CD1c-positive myeloid dendritic cell (primary cell): ENCODE measurements around the gene YARS1.

Experiments used
- DNase-seq: peaks from one replicate; pipeline ENCODE4 v3.0.0-alpha.2; 2016; ENCODE audit errors: extremely low spot score

YARS1 gene

GRCh38 chr1:32765570-32766327 lies 51.4 kb downstream of the YARS1 start:
- DNase-seq, result no peak

DNA sequence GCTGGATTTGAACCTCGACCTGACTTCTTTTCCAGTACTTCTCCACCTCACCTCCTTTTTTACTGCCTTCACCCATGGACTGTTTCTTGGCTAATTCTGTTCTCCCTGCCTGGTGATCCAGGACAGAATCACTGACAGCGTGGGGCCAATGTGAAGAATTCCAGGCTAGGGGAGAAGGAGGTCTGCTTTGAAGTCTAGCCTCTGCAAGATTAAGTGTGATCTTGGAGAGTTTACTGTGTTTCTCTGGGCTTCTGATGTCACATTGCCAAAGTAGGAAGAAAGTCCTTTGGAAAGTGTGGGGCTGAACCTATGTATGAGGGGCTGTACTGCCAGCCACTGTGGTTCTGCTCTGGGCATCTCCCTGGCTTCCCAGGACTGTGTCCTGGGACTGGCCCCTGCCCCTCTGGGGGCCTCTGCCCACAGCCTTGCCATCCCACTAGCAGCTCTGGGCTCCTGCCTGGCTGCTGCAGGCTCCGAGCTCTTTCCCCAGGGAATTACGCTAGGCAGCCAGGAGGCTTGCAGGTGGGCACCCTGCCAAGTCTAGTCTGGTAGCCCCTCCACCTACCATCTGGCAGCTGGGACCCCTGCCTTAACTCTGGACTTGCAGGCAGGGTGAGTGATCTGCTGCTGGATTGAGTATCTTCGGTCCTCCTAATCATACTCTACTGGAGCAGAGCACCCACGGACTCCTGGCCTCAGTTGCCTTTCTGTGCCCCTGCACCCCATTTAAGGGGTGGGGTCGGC lies 52.2 kb downstream of the YARS1 start:
- no peak for DNase-seq

DNA sequence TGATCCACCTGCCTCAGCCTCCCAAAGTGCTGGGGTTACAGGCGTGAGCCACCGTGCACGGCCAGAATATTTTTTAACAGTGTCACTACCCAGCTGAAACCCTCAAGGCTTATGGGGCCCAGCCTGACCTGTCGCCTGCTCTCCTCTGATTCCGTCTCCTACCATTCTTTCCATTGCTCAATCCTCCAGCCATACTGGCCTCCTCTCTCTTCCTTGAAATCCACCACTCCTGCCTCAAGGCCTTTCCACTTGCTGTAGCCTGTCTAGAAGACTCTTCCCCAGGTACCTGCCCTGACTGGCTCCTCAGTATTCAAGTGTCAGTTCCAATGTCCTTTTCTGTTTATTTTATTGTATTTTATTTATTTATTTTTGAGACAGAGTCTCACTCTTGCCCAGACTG lies 53.9 kb downstream of the YARS1 start:
- DNase-seq, result no peak

GRCh38 chr1:32761936-32762335 lies 55.2 kb downstream of the YARS1 start:
- DNase-seq, result no peak

DNA sequence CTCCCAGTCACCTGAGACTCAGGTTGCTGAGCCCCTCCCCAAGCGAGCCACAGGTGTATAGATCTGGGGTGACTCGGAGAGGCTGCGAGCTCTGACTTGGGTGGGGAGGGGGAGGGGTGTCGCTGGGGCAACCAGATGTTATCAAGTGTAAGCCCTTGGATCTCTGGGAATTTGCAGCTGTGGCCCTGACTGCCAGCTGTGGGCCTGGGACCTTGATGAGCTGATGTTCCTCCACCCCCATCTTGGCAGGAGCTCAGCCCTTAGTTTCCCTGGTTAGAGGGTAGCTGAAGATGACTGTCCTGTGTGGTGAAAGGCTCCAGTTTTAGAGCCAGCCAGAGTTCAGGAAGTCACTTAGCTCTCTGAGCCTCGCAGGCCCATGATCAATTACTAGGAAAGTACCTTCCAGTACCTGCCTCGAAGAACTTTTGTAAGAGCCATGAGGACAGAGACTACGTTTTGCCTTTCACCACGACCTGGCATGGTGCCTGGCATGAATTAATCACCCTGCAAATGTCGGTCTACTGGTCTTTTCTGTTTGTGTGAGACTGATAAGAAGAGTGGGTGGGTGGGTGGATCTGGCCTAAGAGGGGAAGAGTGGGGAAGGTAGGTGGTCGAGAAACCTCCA lies 55.8 kb downstream of the YARS1 start:
- no peak for DNase-seq

DNA sequence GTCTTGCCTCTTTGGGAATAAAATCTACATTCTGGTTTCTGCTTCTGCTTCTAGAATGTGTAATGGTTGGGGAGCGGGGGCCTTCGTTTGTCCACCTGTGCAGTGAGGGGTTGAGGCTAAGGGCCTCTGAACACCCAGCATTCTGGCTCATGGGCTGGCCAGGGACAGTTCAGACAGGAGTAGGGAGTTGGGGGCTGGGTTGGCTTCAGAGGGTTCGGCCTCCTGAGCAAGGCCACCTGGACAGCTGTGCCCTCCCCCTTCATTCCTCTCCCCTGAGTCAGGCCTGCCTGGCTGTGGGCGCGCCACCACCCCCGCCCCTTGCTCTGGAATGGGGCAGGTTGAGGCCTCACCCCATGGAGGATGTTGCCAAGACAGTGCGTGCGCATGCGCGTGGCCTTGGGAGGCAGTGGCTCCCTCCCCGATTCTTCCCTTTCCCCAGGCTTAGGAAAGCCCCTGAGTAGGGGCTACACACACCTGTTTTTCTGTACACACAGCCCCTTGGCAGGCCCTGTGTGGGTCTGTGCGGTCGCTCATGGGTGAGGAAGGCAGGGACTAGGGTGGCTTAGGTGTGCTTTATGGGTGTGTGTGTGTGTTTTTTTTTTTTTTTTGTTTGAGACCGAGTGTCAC lies 57.0 kb downstream of the YARS1 start:
- no peak for DNase-seq

GRCh38 chr1:32759521-32759981 lies 57.6 kb downstream of the YARS1 start:
- no peak for DNase-seq

- DNase-seq, result no peak
Measured at GRCh38 chr1:32758795-32759430, 58.2 kb downstream of the YARS1 start.

GRCh38 chr1:32758177-32758794 lies 58.9 kb downstream of the YARS1 start:
- no peak for DNase-seq

- no peak for DNase-seq
Measured at GRCh38 chr1:32757213-32757895, 59.8 kb downstream of the YARS1 start.

GRCh38 chr1:32755810-32756159 lies 61.4 kb downstream of the YARS1 start:
- peak; percentile 20 for DNase-seq

- no peak for DNase-seq
Measured at GRCh38 chr1:32755098-32755809, 61.9 kb downstream of the YARS1 start.

DNA sequence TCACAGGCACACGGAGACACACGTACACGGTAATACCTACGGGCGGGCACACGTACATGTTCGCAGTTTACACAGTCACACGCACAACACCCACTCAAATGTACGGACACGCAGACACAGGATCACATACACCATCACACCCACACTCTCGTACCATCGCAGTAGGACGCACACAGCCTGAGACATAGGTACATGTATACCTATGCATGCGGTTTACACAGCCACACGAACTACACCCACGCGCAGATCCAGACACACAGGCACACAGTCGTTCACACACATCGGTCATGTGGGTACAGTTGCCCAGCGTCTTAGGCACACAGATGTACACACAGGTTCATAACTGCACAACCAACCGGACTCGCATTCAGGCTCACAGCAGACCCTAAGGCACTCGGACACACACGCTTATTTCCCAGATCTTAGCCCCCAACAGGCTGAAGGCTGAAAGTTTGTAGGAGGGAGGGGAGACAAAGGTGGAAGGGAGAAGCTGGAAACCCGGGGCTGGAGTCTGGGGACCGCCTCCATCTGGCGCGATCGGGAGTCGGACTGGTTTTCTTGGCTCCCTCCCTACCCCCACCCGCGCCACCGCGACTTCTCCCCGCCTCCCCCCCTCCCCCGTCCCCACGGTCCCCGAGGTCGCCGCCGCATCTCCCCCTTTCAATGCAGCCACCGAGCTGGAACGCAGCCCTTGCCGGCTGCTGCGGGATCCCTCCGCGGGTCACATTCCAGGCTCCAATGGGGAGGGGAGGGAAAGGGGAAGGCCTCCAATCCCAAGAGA lies 62.7 kb downstream of the YARS1 start:
- DNase-seq, result peak; percentile 48

DNA sequence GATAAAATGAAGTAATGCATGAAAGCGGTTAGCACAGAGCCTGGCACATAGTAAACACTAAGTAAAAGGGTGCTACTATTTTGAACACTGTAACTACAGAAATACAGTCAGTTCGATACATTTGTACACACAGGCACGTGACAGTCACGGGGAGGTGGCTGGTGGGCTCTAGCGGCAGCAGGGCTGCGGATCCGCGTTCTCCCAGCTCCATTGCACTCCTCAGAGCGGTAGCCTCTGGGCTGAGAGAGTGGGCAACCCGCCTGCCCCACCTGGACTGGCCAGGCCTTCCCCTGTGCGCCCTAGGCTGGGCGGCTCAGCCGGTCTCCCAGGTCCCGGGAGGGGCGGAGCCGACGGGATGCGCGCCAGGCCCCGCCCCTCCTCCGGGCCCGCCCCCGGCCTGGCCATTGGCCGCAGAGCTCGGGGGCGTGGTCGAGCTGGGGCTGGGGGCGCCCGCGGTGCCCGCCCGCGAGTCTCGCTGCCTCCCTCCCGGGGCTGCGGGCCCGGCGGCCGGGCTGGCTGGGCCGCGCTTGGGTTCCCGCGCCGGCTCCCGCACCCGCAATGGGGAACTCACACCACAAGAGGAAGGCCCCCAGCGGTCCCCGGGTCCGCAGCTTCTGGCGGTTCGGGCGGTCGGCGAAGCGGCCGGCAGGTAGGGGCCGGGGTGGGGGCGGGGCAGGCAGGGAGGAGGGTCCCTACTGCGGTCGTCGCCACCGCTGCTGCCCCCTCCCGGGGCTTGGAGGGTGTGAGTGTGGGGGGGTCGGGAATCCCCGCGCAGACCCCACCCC lies 63.4 kb downstream of the YARS1 start:
- DNase-seq, result peak; percentile 54

DNA sequence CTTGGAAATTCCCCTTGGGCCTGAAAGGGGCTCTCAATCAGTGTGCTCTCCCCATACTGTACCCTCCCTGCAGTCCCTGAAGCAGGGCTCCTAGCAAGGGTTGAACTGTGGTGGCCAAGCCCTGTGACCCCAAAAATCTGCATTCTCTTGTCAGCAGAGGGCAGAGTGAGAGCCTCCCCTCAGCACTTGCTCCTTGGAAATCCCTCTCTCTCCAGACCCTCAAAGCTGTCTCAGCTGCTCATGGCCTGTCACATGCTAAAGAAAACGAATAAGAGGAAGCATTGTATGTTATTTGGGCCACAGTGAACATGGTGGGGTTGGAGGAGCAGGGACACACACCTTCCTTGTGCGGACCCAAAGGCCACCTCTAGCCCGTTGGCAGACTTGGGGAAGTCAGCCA lies 67.4 kb downstream of the YARS1 start:
- no peak for DNase-seq

GRCh38 chr1:32749332-32749731 lies 67.8 kb downstream of the YARS1 start:
- no peak for DNase-seq

- DNase-seq, result no peak
Measured at GRCh38 chr1:32748926-32749325, 68.2 kb downstream of the YARS1 start.

DNA sequence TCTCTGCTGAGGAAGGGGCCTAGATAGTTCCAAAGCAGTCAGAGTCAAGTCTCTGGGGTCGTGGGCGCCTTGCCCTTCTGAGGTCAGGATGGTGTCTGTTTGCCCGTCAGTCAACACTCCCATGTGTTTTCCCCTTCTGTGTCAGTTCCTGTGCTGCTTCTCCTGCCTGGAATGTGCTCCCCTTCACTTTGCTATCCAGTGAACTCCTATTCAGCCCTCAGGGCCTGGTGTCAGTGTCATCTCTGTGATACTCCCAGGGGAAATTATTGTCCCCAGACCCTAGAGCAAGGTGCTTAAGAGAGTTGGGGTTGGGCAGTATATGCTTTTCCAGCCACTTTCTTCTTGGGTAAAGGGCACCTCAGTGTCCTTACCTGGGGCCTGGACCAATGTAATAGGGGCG lies 68.8 kb downstream of the YARS1 start:
- DNase-seq, result no peak

DNA sequence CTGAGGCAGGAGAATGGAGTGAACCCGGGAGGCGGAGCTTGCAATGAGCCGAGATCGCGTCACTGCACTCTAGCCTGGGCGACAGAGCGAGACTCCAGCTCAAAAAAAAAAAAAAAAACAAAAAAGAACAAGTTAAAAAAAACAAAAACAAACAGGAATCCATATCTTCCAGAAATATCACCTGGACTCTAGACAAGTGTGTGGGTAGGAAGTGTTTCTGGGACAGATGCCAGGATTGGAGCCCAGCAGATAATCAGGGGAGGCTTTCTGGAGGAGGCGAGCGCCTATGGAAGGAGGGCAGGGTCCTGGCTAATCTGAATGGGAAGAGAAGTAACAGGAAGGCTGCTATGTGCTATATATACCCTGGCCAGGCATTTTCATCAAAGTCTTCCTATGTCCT lies 71.0 kb downstream of the YARS1 start:
- no peak for DNase-seq
